ENCODE measurements around the gene TIAM2.

GRCh38 chr6:155154158-155154830 is 159.2 kb downstream of the TIAM2 start:
- TF ChIP-seq POLR2A (IDR thresholded peaks at IDR 0.05; ENCODE audit: low read length) (no peak), GATA1 (IDR thresholded peaks at IDR 0.05; ENCODE audit: low read depth, low read length) (no peak)

All from erythroblast (primary cell).